Caki2 (cell line): Measurements from ENCODE around the gene GEMIN7. TPM values are rescaled to one million over a fixed set of nuclear protein-coding genes. Genes with fewer than 3 reads are reported as not detected.

ENCODE experiments used
- DNase-seq: peaks from one replicate; pipeline ENCODE4 v3.0.0-alpha.2; 2015; ENCODE audit warnings: low read depth
- in situ Hi-C: cut with HindIII; loops from 2 replicates; pipeline ENCODE4 v1.10.0; 2016; ENCODE audit warnings: low sequenced_read_pairs, low pct_unique_long_range_greater_than_20kb, mixed read lengths
- total RNA-seq: library from RNA; depleted of rRNA; stranded (reverse); fragments of >200 nt; shearing (Covaris generic); gene quantifications from 2 replicates; pipeline ENCODE4 v1.2.3, GENCODE V29; 2014; ENCODE audit warnings: low replicate concordance

GEMIN7 gene
- total RNA-seq, 1 experiment from 2014 or later: 79.7 TPM

GRCh38 chr19:45078390-45079062 lies 534 bp upstream of the GEMIN7 start:
- in situ Hi-C loops: no loop called here
- DNase-seq: no peak

GRCh38 chr19:45079911-45080370 lies 881 bp downstream of the GEMIN7 start:
- DNase-seq: no peak
- in situ Hi-C loops: no loop called here

GRCh38 chr19:45082170-45082569 lies 3.1 kb downstream of the GEMIN7 start:
- in situ Hi-C loops: no loop called here
- DNase-seq: no peak

GRCh38 chr19:45086480-45086879 lies 7.4 kb downstream of the GEMIN7 start:
- no peak for DNase-seq
- in situ Hi-C loops: no loop called here

GRCh38 chr19:45087531-45087930 lies 8.5 kb downstream of the GEMIN7 start:
- in situ Hi-C loops: no loop called here
- no peak for DNase-seq

- no peak for DNase-seq
- in situ Hi-C loops: no loop called here
Observed at GRCh38 chr19:45090034-45090433, 11.0 kb downstream of the GEMIN7 start.

GRCh38 chr19:45090606-45091005 lies 11.5 kb downstream of the GEMIN7 start:
- DNase-seq: no peak
- in situ Hi-C loops: no loop called here

GRCh38 chr19:45091031-45091923 lies 12.2 kb downstream of the GEMIN7 start:
- DNase-seq: peak; percentile 99
- in situ Hi-C loops: no loop called here

GRCh38 chr19:45092747-45093678 lies 14.0 kb downstream of the GEMIN7 start, which contains the start of gene PPP1R37:
Gene PPP1R37, plus strand, starts transcription at chr19:45093179. Its CDS starts 147 bp downstream, at chr19:45093326.
- in situ Hi-C loops: no loop called here
- peak; percentile 97 for DNase-seq

GRCh38 chr19:45094137-45094536 lies 15.1 kb downstream of the GEMIN7 start:
- in situ Hi-C loops: no loop called here
- DNase-seq: no peak

- no peak for DNase-seq
- in situ Hi-C loops: no loop called here
Observed at GRCh38 chr19:45094707-45095106, 15.6 kb downstream of the GEMIN7 start.

GRCh38 chr19:45095496-45096413 lies 16.7 kb downstream of the GEMIN7 start:
- in situ Hi-C loops: no loop called here

GRCh38 chr19:45096700-45097099 lies 17.6 kb downstream of the GEMIN7 start:
- in situ Hi-C loops: no loop called here
- DNase-seq: no peak

More at GRCh38 chr19:45095496-45096413, 16.7 kb downstream of the GEMIN7 start:
- no peak for DNase-seq

GRCh38 chr19:45097450-45097775 lies 18.4 kb downstream of the GEMIN7 start:
- no peak for DNase-seq
- in situ Hi-C loops: no loop called here

- in situ Hi-C loops: no loop called here
- peak; percentile 97 for DNase-seq
Observed at GRCh38 chr19:45097776-45098520, 18.9 kb downstream of the GEMIN7 start.

- DNase-seq: no peak
- in situ Hi-C loops: no loop called here
Observed at GRCh38 chr19:45098521-45099466, 19.7 kb downstream of the GEMIN7 start.
